Measurements from ENCODE around the gene CCDC51.

CCDC51 gene

DNA sequence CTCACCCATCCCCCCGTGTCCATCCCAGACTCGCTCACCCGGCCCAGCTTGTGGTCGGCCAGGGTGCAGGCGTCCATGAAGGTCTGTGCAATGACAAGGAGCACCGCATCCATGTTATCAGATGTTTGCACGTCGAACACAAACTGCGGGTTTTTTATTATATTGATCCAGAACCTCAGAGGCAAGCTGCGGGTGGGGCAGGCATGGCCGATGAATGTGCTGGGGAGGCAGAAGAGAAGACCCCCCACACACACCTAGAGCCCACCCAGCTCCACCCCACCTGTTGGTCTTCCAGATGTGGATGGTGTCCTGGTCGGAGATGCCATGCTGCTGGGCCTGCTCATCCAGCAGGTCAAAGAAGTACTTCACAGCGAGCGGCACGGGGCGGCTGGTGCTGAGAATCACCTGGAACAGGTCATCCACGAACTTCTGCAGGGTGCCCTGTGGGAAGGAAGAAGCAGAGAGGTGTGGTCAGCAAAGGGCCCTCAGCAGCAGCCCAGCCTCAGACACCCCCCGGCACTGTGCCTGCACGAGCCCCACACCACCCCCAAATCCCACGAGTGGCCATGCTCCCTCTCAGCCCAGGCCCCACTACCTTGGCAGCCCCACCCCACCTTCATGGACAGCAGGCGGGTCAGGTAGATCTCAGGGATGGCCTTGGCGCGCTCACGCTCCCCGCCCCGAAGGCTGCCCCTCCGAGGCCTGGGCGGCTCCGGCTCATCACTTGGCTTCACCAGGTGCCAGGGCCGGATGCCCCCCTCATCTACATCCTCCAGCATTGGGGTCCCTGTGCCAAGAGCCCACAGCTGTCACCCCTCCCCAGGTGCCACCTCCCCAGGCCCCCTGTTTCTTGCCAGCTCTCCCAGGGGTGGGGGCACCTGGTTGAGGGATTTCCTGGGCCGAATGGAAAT, 30.4 kb downstream of the CCDC51 start:
- FAIRE-seq (no peak), DNase-seq (ENCODE audit: insufficient read length) (peak; percentile 16)
- TF ChIP-seq TAF1 (IDR thresholded peaks at IDR 0.05; ENCODE audit: borderline replicate concordance, low read depth, low read length), result no peak
- no peak for TF ChIP-seq POLR2A (IDR thresholded peaks at IDR 0.05; ENCODE audit: low read depth, low read length)
- no peak for TF ChIP-seq POLR2AphosphoS5 (IDR thresholded peaks at IDR 0.05; ENCODE audit: low read depth, low read length)

DNA sequence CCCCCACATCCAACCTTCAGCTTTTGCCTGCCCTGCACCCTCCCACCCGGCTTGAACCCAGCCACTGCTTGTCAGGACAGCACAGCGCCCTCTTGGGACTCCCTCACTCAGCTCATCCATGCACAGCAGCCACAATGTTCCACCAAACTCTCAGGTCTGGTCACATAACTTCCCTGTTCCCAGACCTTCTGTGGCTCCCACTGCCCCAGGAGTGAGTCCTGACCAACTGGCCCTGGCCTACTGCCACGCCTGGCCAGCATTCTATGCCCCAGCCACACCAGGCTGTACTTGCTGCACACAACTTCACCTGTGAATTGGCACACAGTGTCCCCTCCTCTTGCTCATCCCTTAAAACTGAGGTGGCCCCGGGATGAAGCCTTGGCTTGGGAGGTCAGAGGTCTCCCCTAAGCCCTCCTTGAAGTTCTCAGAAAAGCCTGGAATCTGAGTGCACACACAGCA, 31.1 kb downstream of the CCDC51 start:
- FAIRE-seq (no peak), DNase-seq (ENCODE audit: insufficient read length) (peak; percentile 19)
- TF ChIP-seq TAF1 (IDR thresholded peaks at IDR 0.05; ENCODE audit: borderline replicate concordance, low read depth, low read length) (no peak), POLR2A (IDR thresholded peaks at IDR 0.05; ENCODE audit: low read depth, low read length) (no peak), POLR2AphosphoS5 (IDR thresholded peaks at IDR 0.05; ENCODE audit: low read depth, low read length) (no peak)

DNA sequence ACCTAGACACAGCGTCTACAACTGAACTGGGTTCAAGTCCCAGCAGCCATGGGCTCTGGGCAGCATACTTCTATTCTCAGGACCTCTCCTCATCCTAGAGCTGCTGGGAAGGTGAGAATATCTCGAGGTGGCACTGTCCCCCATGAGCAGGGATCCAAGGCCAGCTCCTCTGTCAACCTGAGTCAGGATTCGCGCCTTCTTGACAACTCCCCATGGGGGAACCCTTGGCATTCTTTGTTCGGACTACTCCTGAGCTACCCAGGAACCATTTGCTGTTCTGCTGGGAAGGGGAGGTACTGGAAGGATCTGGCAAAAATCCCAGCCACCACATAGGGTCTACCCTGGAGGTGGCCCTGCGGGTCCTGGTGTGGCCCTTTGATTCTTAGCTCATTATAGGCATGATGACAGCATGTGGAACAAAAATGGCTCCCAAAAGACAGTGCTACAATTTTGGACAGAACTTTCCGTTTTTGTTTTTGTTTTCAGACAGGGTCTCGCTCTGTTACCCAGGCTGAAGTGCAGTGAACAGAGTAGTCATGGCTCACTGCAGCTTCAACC, 32.3 kb downstream of the CCDC51 start:
- peak; percentile 12 for DNase-seq (ENCODE audit: insufficient read length)
- TF ChIP-seq TAF1 (IDR thresholded peaks at IDR 0.05; ENCODE audit: borderline replicate concordance, low read depth, low read length) (no peak), POLR2A (IDR thresholded peaks at IDR 0.05; ENCODE audit: low read depth, low read length) (no peak)
- FAIRE-seq, result no peak

DNA sequence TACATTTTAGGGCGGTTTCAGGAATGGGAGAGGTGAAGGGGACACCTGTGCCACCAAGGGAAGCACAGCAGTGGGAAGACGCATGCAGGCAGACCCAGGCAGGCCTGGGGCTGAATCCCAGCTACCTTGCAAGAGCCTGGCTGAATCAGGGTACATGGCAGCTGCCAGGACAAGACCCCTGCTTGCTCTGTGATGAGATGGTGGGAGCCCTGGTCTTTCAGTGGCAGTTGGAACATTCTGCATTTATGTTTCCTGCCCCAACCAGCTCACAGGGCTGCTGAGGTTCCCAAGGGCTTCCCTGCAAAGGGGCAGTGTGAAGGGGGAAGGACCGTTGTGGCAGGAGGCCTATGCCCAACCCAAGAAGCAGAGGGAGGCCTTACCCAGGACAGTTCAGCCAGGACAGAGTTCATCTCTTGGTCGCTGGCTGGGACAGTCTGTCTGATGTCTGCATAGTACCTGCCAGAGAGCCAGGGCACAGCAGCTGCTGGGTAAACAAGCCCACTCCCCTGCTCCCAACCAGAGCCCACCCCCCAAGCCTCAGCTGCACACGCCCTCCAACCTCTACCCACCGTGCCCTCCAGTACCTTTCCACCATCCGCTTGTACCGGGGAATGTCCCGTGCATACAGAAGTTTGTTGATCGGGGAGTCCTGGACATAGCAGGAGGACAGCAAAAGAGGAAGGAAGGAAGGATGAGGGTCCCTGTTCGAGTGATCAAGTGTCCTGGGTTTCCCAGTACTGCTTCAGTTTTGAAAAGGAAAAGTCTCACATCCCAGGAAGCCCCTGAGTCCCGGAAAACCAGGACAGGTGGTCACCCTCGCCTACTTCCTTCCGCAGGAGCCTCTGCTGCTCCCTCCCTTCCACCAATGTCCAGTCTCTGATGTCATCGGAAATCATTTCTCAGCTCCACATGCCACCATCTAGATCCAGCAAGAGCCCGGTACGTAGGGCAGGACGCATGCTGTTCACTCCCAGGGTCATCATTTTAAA, 33.2 kb downstream of the CCDC51 start:
- no peak for FAIRE-seq
- no peak for TF ChIP-seq POLR2A (IDR thresholded peaks at IDR 0.05; ENCODE audit: low read depth, low read length)
- no peak for TF ChIP-seq TAF1 (IDR thresholded peaks at IDR 0.05; ENCODE audit: borderline replicate concordance, low read depth, low read length)
- no peak for TF ChIP-seq POLR2AphosphoS5 (IDR thresholded peaks at IDR 0.05; ENCODE audit: low read depth, low read length)
- peak; percentile 13 for DNase-seq (ENCODE audit: insufficient read length)

DNA sequence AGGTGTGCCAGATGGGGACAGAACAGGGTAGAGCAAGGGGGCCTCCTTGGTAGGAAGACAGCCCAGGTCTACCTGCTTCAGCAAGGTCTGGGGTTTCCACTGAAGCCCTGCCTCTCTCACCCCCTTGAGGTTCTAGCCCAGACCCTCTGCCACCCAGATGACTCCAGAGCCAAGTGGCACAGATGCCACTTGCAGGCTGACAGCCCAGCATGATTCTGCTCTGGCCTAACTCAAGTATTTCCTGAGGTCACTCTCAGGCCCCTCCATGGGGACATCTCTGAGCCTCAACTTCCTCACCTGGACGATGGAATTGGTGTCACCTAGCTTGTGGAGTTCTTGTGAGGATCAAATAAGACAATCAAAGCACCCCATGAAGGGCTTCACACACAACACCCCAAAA, 33.9 kb downstream of the CCDC51 start:
- DNase-seq (ENCODE audit: insufficient read length) (no peak), FAIRE-seq (no peak)
- TF ChIP-seq TAF1 (IDR thresholded peaks at IDR 0.05; ENCODE audit: borderline replicate concordance, low read depth, low read length) (no peak), POLR2AphosphoS5 (IDR thresholded peaks at IDR 0.05; ENCODE audit: low read depth, low read length) (no peak), POLR2A (IDR thresholded peaks at IDR 0.05; ENCODE audit: low read depth, low read length) (no peak)

DNA sequence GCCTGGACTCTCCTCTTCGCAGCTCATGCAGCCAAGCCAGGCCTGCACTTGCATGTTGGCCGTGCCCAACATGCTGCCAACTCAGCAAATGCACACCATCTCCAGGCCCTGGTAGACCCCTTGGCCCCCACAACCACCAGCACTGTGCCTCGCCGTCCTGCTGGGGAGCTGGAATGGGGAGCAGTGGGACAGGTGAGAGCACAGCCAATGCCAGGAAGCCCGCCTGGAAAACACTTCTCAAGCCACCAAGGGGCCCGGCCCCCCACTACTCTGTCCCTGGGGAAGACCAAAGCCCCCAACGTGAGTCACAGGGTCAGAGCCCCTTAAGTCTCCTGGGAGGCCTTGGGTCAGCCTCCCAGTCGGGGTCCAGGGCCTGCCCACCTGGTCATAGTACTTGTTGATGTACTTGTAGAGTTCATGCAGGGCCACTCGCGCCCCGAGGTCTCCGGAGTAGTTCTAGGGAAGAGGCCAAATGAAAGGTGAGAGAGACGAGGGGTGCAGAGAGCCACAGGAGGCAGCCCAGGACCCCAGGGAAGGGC, 34.5 kb downstream of the CCDC51 start:
- no peak for TF ChIP-seq POLR2A (IDR thresholded peaks at IDR 0.05; ENCODE audit: low read depth, low read length)
- TF ChIP-seq TAF1 (IDR thresholded peaks at IDR 0.05; ENCODE audit: borderline replicate concordance, low read depth, low read length), result no peak
- TF ChIP-seq POLR2AphosphoS5 (IDR thresholded peaks at IDR 0.05; ENCODE audit: low read depth, low read length), result no peak
- DNase-seq (ENCODE audit: insufficient read length) (no peak), FAIRE-seq (no peak)

DNA sequence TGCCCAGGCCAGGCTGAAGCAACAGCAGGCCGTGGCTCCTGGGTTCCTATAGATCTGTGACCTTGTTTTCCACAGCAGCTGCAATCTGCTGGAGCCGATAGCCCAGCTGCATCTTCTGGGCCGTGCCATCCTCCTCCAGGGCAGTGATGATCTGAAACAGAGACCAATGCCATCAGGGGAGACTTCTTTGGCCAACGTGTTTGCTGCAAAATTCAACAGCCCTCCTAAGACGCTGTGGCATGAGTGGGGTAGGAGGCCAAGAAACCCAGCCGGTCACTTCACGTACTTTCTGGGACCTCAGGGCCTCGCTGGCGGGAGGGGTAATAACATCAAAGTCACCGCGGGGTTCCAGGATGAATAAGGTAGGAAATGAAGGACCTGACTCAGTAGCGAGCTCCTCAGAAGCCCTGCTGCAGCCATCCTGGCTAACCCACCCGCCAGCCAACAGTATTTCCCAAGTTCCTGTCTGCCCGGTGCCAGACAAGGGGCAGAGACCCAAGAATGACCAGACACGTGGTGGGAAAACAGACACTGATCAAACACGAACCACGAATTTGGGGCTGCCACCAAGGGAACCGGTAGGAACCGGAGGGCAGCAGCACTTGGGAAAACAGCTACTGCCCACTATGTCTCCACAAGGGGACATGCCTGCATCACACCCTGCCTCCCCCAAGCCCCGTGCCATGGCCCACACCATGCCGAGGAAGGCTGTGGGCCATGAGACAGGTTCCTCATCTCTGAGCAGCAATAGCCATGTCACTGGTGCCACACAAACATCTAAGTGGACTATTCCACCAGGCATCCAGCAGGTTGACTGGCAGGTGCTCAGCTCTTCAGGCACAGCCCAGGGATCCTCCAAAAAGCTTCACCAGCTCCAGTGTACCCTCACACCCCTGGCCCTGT, 35.2 kb downstream of the CCDC51 start:
- TF ChIP-seq TAF1 (IDR thresholded peaks at IDR 0.05; ENCODE audit: borderline replicate concordance, low read depth, low read length) (no peak), POLR2A (IDR thresholded peaks at IDR 0.05; ENCODE audit: low read depth, low read length) (no peak), POLR2AphosphoS5 (IDR thresholded peaks at IDR 0.05; ENCODE audit: low read depth, low read length) (no peak)
- no peak for FAIRE-seq
- no peak for DNase-seq (ENCODE audit: insufficient read length)

DNA sequence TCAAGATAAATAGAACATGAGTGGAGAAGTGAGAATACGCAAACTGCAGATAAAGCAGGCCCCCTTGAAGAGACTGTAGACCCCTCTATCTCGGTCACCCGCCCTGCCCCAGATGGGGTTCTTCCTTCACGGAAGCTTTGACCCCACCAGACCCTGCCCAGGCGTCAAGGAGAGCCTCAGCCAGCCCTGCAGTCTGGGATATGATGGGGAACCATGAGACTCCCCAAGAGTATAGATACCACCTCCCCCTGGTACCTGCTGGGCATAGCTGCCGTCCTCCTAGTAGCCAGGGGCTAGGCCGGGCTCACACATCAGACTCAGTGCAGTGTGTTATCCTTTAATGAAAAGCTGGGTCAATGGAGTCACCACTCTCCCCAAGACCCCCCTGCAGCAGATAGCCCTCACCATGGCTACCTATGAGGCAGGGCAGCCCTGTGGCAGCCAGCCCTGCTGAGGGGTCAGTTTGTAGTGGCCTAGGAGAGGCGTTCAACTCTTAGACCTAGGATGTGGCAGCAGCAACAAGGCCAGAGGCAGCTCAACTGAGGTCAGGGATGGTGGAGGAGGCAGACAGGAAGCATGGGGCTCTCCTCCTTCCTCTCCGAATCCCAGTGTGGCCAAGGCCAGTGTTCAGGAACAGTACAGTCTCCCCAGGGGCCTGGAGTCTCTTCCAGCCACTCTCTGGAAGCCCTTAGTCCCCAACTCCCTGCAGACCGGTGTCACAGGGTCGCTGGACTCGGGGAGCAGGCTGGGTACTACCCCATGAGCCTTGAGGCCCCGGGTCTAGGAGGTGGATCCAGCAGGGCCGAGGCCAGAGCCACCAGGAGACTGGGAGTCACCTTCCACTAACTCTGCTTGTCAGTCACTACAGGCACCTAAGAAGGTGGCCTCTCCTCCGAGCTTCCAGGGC, 36.1 kb downstream of the CCDC51 start:
- DNase-seq (ENCODE audit: insufficient read length) (no peak), FAIRE-seq (no peak)
- TF ChIP-seq POLR2A (IDR thresholded peaks at IDR 0.05; ENCODE audit: low read depth, low read length) (no peak), TAF1 (IDR thresholded peaks at IDR 0.05; ENCODE audit: borderline replicate concordance, low read depth, low read length) (no peak)

DNA sequence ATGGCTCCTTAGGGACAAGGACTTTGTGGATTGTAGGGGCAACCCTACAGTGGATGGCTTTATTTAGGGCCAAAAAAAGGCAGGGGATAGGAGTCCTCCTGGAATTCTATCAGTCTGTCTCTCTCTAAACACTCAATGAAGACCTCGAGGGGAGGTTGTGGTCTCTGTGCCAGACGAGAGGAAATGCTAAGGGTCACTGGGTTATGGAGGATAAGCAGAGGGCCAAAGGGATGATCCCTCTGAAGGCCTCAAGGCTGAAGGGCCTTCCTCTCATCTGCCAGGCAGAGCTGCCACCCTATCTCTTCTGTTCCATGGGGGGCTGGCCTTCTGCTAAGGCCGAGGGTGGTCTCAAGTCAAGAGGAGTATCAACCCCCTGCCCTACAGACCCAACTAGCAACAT, 37.0 kb downstream of the CCDC51 start:
- FAIRE-seq (no peak), DNase-seq (ENCODE audit: insufficient read length) (no peak)
- TF ChIP-seq POLR2A (IDR thresholded peaks at IDR 0.05; ENCODE audit: low read depth, low read length), result no peak
- TF ChIP-seq TAF1 (IDR thresholded peaks at IDR 0.05; ENCODE audit: borderline replicate concordance, low read depth, low read length), result no peak
- TF ChIP-seq POLR2AphosphoS5 (IDR thresholded peaks at IDR 0.05; ENCODE audit: low read depth, low read length), result no peak
